Stimulated activated CD8-positive, alpha-beta memory T cell treated with anti-CD3 and anti-CD28 coated beads, Interleukin-7, amount 100 ng/mL, for 48 hours (primary cell): ENCODE measurements around the gene PIK3C2B.
"Not testable (repeated sequence)": the region's sequence is repeated elsewhere in the genome, so short reads cannot be mapped to it uniquely, and the experiment has no call there.

Experiments used
- DNase-seq, 2 donors: peaks; one replicate each; pipeline ENCODE4 v3.0.0-alpha.2; 2020; ENCODE audit warnings: low read depth in 1 of 2; ENCODE audit errors: extremely low read depth in 1 of 2

The PIK3C2B gene

GRCh38 chr1:204509186-204509635, 14.6 kb upstream of the PIK3C2B start:
- no peak for DNase-seq

GRCh38 chr1:204507317-204508105, 12.9 kb upstream of the PIK3C2B start:
- DNase-seq, result no peak

DNA sequence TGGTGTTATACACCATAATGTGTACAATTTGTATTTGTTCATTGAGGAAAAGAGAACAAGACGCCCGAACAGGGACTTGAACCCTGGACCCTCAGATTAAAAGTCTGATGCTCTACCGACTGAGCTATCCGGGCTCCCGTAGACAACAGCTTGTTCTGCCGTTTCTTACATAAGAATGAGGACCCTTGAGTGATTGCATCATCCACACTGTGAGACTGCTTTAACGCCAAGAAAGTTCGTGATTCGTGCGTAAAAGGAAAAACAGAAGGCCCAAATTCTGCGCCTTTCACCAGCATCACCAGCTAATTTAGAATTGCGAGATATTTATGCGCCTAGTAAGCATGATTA, 12.3 kb upstream of the PIK3C2B start:
- peak; percentile 70 to 73 for DNase-seq

DNA sequence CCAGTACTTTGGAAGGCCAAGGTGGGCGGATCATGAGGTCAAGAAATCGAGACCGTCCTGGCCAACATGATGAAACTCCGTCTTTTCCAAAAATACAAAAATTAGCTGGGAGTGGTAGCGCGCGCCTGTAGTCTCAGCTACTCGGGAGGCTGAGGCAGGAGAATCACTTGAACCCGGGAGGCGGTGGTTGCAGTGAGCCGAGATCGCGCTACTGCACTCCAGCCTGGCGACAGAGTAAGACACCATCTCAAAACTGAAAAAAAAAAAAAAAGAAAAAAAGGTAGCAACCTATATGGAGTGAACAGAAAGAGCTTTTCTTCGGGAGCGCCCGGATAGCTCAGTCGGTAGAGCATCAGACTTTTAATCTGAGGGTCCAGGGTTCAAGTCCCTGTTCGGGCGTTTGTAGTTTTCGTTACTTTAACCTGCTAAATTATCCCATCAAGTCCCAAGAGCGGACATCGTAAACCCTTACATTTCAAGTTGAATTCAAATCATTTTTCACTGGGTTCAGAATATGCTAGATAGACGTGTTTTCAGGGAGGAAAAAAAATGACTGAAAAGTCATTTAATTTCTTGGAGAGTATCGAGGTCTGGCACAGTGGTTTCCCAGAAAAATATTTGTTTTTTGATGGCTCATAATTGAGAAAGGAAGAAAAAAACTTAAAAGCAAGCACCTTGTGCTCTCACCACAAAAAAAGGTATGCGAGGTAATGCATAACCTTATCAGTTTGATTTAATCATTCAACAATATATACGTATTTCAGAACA, 11.8 kb upstream of the PIK3C2B start:
- DNase-seq, result peak in 1 of 2 donors; percentile 55

GRCh38 chr1:204505674-204506200, 11.1 kb upstream of the PIK3C2B start:
- DNase-seq, result no peak

DNA sequence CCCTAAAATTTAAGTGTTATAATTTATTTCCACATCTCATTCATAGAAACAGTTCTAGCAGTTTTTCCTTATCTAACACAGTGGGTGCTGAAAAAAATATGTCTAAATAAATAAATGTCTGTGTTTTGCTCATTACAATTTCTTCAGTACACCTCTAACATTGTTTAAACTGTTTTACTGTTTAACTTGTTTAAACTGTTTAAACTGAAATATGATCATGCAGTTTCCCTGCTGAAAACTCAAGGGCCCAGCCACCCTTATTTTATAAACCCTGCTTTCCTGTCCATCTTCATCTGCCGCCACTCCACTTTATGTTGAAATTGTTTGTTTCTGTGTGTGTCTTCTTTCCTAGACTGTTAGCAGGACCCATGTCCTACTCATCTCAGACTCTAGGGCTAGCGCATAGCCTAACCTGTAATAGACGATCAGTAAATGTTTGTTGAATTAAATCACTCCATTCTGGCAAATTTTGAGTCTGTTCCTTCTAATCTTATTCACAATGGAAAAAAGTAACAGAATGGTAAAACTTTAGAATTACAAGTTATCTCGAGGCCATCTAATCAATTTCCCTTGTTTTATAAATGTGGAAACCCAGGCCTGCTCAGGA, 9.4 kb upstream of the PIK3C2B start:
- no peak for DNase-seq

DNA sequence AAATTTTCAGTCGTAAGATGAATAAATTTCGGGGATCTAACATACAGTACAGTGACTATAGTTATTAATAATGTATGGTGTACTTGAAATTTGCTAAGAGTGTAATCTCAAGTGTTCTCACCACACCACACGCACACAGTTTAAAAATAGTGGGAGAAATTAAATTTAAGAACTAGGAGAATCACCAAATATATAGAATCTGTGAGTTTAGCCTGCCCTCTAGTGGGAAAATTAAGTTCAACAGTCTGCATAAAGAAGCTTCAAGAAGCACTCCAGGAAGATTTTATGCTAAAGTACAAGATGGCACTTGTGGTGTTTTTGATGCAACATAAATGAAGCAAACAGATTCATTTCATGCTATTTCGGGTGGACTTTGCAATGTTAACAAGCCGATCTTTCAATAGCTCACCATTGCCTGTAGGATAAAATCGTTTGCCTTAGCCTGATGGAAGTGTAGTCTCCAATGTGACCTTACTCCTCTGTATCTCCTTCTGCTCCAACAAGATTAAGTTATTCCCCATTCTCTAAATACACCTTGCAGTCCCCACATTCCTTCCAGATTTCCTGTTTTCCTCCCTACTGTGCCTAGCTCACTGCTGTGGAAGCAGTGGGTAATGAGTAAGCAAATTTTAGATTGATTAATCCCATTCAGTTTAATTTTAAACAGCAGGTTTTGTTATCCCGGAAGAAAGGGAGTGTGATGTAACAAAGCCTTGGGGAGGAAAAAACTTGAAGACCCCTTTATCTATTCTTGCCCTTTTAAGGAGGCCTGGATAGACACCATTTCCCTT, 8.7 kb upstream of the PIK3C2B start:
- no peak for DNase-seq

GRCh38 chr1:204502241-204502640, 7.6 kb upstream of the PIK3C2B start:
- DNase-seq, result no peak

DNA sequence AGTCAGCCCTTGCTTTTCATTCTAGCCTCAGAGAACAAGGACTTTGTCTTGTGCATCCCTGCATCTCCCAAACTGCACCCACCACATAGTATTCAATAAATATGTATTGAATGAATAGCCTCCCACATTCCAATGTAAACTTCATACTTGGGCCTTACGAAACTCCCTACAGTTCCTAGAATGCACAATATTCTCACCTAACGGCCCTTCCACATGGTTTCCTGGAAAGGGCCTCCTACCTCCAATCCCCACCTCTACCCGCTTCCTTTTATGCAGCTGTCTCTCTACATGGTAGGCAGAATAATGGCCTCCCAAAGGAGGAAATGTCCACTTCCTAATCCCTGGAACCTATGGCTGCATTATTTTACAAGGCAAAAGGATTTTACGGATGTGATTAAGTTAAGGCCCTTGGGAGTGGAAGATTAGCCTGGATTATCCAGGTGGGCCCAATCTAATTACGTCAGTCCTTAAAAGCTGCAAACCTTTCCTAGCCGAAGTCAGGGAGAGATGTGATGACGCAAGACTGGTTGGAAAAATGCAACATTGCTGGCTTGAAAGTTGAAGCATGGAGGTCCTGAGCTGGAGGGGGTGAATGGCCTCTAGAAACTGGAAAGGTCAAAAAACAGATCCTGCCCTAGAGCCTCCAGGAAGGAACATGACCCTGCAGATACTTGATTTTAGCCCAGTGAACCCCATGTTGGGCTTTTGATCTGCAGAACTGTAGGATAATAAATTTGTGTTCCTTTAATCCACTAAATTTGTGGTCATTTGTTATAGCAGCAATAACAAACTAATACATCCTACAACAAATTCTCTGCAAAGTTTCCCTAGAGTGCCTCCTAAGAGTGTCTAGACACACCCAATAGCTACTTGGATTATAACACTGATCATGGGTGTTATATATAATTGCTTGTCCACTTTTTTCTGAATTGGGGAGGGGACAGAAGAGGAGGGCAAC, 5.2 kb upstream of the PIK3C2B start:
- DNase-seq, result no peak

DNA sequence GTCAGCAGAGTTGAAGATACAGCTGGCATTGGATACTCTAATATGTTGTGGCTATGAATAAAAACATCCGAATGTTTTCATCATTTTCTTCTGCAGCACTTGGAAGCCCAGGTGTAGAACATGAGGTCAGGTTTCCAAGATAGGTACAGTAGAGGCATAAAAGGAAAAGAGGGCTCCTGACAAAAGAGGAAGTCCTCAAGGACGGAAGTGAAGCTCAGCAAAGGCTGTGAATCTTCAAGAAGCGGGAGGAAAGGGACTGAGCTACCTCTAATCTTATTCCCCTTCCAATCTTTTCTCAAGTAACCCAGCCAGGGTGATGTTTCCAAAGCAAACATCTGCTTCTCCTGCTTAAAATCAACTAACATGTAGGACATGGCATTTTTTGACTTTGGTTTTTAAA, 4.4 kb upstream of the PIK3C2B start:
- DNase-seq, result no peak

- DNase-seq, result no peak
Observed at GRCh38 chr1:204495777-204496176, 1.2 kb upstream of the PIK3C2B start.

DNA sequence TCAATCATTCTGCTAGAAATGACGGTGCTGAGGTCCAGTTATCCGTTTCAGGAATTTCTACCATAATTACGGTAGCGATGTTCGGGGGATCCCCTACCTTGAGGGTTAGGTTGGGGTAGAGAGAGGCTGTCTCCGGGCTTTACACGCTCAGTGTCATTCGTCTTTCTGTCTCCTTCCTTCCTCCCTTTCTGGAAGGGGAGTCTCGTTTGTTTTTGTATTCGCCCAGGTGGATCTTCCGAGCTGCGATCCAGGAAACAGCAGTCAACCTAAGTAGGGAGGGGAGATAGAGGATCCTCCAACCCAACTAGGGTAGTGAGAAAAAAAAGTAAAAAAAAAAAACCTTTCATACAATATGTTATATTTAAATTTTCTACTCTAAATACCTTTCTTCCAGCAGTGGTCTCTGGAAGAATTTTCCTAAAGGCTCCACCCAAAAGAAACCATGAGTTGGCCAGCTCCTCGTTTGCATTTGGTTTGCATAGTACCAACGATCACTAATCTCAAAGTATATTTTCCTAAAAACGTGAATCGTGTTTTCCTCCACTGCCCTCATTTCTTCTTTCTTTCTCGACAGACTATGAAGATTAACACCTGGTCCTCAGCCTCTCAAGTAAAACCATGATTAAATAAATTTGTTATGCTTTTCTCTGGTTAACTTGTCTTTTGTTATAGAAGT, 611 bp upstream of the PIK3C2B start:
- no peak for DNase-seq

DNA sequence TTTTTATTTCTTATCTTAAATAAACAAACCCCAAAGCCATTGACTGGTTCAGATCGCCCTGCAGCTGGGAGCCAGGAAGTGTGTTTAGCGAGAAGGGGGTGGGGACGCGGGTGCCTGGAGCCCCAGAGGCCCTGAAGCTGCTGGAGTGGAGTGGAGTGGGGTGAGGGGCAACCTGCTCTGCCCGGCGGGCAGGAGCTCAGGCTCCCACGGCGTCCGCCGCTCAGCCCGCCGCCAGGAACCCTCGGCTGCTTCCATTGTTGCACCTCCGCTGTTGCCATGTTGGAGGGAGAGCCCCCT, 673 bp downstream of the PIK3C2B start:
- no peak for DNase-seq

GRCh38 chr1:204493145-204493983, 1.2 kb downstream of the PIK3C2B start:
- DNase-seq, result no peak

DNA sequence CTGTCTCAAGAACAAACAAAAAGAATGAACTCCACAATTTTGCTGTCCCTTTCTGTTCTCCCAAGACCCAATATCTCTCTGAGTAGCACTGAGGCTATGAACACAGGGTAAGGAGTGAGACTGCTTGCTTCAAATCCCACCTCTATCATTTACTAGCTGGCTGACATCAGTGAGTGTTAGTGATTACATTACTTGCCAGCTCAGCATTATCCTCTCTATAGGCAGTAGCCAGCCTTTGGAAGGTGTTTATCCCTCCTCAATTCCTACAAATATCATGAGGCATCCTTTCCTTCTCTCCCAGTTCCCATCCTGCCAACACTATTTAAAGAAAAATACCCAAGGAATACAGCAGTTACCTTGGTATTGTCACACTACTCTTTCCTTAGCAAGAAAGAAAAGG, 3.0 kb downstream of the PIK3C2B start:
- no peak for DNase-seq

DNA sequence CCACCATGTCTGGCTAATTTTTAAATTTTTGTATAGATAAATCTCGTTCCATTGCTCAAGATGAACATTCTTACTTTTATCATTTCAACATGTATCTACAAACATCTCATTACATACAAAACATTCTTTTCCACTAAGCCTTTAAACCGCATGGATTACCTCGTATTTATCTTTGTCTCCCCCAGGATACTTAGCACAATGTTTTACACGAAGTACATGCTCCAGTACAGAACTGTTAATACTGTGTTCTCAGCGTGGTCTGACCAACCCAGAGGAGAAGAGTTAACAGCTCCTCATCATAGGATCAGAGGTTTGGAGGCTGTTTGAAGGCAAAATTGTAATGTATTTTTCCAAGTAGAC, 7.4 kb downstream of the PIK3C2B start:
- DNase-seq, result no peak

GRCh38 chr1:204486513-204487255, 7.9 kb downstream of the PIK3C2B start:
- DNase-seq, result not testable (repeated sequence)

DNA sequence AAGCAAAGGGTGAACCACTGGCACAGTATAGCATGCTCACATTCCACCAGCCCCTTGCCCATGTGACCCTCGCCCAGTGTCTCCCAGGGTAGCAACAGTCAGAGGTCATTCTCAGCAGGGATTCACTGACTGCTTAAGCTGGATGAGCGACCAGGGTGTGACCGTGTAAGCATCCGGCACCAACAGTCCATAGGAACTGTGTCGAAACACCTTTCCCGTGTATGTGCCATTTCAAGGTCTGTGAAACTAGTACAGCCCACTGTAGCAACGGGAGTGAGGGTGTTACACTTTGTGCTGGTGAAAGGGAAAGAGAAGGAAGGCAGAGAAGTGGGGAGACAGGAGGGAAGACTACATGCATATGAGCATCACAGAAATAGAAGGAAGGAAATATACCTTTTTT, 10.8 kb downstream of the PIK3C2B start:
- DNase-seq, result no peak
